Medulla oblongata (tissue), 1 donor: Measurements from ENCODE around the gene NCAM2.

Experiments
- DNase-seq: peaks from one replicate; pipeline ENCODE4 v3.0.0-alpha.2; 2015; ENCODE audit errors: extremely low spot score

The NCAM2 gene

DNA sequence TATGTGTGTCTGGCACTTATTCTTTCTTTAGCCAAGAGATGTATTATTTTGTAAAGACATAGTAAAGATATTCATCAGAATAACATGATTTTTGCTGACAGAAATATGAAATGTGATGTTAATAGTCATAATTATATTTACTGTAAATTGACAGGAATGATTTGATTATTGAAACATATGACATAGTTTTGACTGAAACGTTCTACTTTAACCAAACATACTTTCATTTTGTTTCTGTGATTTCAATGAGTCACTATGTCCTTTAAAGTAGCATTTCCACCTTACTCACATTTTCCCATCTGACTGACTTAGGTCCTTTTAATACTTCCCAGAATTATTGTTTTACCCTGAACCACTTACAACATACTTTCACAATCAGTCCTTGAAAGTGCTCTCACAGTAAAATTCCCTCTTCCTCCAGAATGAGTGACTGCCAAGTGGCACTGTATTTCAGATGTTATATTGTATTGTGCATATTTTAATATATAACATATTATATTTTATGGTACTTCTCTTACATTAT lies 437.9 kb downstream of the NCAM2 start:
- DNase-seq, result no peak

DNA sequence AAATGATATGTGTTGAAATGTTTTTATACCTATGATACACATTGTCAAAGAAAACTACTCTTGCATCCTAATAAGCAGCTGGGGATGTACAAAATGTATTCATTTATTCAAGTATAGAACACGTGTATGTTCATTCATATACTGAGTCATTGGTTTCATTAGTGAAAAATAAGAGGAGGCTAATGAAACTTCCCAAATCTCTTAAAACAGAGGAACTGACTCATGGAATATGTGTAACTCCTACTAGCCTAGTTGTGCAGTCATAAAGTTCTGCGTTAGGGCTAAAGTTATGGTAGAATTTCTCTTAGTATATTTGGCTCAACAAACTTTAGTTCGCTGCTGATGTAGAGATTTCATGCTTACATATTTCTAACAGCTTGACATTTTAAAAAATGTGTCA lies 441.6 kb downstream of the NCAM2 start:
- no peak for DNase-seq

DNA sequence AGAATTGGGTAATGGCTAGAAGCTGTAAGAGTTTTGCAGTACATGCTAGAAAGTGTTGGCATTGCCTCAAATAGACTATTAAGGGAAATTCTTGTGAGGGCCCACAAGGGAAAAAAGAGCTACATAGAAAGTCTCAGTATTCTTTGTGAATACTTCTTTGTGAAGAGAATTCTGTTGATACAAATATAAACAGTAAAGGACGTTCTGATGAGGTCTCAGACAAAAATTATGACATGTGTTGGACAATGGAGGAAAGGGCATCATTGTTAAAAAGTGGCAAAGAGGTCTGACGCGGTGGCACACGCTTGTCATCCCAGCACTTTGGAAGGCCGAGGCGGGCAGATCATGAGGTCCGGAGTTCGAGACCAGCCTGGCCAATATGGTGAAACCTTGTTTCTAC lies 458.9 kb downstream of the NCAM2 start:
- no peak for DNase-seq

DNA sequence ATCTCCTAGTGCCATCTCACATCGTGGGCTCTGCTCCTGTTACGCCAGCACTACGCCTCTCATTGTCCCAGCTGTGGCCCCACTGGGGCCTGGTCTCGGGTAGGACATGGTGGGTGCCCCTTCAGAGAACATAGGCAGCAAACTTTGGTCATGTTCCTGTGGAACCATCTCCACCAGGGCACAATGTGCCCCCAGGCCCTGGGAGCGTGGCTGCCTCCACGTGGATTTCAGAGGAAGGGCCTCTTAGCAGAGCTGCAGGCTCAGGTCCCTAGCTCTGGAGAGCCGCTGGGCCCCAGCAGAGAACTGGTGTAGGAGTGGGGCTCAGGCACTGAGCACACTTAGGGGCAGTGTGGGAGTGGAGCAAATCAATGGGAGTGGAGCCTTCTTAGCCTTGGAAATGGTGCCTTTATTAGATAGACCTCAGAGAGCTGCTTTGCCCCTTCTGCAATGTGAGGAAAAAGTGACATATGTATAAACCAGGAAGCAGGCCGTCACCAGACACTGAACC lies 460.0 kb downstream of the NCAM2 start:
- DNase-seq, result no peak

DNA sequence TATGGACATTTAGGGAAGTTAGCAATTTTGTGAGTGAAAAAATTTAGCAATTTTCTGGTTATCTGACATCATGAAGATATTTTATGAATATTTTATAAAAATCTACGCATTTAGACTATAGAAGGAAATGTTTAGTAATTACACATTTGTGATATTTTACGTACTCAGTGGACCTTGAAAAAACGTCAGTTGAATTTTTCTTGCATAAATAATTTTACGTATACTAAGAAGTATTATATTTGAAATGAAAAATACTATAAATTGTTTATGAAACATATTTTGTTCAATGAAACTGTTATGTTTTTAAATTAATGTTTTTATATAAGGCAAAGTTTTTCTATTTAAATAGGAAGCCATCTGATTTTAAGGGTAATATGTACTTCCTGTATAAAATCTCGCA lies 462.8 kb downstream of the NCAM2 start:
- no peak for DNase-seq

DNA sequence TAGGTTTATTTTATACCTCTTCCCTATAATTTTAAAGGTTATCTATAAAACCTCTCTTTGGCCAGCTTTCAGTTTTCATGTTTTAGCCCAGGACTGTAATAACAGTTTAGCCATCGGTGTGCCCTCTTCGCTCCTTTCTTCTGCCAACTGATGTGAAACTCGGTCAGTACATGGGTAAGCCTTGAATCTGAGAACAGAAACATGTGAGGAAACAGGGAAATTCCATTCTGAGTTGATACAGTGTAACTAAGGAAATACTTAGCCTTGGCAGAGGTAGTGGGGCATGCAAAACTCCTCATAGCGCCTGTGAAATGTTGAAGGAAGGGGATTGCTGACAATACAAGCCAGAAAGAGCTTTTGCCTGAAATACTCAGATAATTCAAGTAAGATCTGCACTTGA lies 465.2 kb downstream of the NCAM2 start:
- peak; percentile 26 for DNase-seq

DNA sequence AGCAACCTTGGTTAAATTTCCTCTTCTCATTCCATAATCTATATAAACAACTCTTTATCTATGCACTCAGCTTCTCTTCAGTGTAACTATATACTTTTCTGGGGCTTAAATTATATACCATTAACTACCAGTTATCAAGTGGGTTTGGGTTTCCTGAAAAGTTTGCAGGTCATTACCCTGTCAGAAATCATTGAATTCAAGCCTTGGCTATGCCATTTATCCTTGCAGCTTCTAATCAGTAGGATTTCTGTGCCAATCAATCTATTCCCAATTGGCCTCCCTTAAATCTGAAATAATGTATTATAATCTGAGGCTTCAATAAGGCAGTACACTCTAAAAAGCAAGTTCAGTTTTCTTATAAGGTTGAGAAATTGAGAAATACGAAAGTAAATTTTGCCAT lies 466.5 kb downstream of the NCAM2 start:
- DNase-seq, result no peak

DNA sequence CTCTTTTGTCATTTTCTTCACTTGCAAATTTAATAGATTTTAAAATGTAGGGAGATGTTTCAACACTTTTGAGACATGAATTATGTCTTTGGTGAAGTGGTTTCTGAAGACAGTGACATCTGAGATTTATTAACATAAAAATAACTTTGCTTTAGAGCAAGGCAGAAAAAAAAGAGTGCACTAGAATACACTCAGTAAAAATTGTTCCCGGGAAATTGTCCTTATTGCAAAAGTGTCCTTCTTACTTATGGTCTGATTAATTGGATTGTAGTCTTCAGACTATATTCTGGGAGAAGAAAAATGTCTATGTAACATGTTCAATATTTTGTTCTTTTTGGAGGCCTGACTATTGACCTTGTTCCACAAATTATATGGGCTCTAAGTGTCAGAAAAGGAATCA lies 468.5 kb downstream of the NCAM2 start:
- DNase-seq, result no peak

DNA sequence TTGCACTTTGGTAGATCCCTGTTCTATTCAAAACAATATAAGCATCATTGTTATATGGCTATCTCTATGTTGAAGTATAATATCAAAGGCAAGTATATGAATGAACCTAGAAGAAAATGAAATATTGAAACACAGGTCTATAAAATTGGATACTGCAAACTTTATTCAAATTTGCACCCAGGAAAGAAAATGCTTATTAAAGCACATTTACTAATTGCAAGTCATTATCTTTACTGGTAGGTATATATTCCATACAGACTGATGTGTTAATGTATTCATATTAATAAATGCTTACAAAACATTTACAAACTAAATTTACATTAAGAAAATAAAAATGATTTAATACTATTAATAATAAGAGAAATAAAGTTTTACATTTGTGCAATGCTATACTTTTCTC lies 469.8 kb downstream of the NCAM2 start:
- DNase-seq, result no peak

DNA sequence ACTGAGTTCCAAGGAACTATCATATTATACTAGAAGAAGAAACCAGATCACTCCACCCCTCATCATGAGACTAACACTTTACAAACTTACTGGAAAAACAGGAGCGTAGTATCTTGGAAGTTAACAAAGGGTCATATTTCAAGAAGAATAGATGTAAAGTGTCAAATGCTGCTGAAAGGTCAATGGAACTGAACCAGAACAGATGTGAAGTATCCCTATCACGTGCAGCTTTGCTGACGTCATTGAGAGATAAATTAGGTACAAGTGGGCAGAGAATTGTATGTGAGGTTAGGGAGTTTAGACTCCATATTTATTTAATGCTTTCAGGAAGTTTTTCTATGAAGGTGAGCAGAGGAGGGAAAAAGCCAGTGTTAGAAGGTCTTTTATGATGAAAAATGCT lies 483.0 kb downstream of the NCAM2 start:
- no peak for DNase-seq

DNA sequence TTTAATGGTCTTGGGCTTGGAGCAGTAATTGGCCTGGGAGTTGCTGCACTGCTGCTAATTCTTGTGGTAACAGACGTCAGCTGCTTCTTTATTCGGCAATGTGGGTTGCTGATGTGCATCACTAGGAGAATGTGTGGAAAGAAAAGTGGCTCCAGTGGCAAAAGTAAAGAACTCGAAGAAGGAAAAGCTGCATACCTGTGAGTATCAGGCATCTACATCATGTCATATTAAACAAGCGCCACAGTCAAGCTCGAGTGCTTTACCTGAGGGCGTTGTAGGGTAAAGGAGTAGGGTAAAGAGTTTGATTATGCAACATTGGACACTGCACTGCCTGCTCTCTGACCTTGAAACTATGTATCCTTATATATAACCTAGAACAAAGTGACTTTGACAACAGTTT lies 510.6 kb downstream of the NCAM2 start:
- no peak for DNase-seq

DNA sequence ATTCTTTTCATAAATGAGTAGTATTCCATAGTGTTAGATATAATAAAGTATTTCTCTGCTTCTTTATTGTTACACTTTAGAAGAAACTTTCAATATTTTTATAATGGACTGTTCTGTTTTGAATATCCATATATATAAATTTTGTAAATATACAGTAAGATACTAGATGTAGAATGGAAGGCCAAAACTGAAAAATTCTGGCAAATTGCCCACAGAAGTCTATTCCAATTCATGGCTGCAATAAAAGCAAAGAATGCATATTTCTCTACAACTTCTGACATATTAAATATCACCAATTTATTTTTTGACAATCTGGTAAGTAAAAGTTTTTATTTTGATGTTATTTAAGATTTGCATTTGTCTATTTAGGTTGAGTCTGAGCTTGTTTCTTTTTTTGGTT lies 532.5 kb downstream of the NCAM2 start:
- no peak for DNase-seq

DNA sequence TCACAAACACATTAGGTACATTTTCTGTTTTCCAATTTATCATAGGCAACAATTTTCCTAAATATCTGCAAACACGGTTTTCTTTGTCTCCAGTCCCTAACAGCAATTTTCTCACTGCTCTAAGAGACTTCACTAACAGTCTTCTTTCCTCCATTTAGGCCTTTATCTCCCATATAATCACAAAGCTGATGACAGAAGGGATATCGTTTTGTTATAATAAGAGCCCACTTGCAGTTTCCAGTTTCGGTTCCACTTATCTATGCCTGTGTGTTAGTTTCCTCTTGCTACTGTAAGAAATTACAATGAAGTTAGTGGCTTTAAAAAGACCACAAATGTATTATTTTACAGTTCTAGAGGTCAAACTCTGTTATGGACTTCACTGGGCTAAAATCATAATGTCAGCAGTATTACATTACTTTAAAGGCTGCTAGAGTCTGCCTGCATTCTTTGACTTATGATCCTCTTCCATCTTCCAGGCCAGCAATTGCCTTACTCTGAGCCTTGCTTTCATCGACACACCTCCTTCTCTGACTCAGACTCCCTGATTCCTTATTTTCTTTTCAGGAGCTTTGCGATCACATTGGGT lies 549.3 kb downstream of the NCAM2 start:
- no peak for DNase-seq

DNA sequence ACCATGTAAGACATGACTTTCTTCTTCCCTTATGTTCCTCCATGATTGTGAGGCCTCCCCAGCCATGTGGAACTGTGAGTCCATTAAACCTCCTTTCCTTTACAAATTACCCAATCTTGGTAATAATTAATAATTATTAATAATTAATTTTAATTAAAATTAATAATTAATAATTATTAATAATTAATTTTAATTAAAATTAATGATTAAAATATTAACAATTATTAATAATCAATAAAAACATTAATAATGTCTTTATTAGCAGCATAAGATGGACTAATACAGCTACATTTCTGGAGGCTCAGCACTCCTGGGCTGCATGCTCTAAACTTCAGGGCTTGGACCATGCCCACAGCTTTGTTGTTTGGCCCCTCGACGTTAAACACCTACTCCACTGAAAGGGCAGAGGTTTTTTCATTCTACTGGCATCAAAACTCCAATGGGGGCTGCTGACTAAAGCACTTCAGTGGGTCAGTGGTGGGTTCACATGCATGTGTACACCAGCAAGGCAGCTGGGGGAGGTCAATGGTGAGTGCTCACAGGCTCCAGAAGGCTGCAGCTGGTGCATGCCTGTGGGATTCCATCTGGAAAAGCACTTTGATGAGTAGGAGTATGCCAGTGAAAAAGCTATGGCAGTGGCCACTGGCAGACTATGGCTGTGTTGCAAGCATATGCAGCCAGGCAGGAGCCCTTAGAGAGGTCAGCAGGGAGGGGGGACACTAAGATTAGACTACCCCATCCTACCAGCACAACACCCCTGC lies 561.3 kb downstream of the NCAM2 start:
- DNase-seq, result no peak
